ENCODE results near the gene MRM1.

MRM1 gene

GRCh38 chr17:36597866-36598777 lies 3.3 kb upstream of the MRM1 start:
- no peaks in the 10 kb centered on the region for H3F3A ChIP-seq (ENCODE audit: insufficient read depth, low read length)
- no peaks in the 10 kb centered on the region for H4K20me1 ChIP-seq (ENCODE audit: insufficient read depth, low read length)
- H3K79me2 ChIP-seq (ENCODE audit: insufficient read depth, low read length), result no peaks in the 10 kb centered on the region
- no peak overlapping the region for H3K4me3 ChIP-seq (ENCODE audit: low read depth, low read length, poor library complexity, severe bottlenecking)
- H2AFZ ChIP-seq (ENCODE audit: low read length), result no peak overlapping the region
- H3K4me1 ChIP-seq (ENCODE audit: insufficient read depth, low read length, severe bottlenecking), result peaks cover 16% of the 10 kb centered on the region
- H3K36me3 ChIP-seq (ENCODE audit: insufficient read depth, low read length), result no peaks in the 10 kb centered on the region; the same call in 1 of the 2 replicates
- no peaks in the 10 kb centered on the region for H3K9me2 ChIP-seq (ENCODE audit: low read depth, low read length)
- no peak overlapping the region for H3K27ac ChIP-seq (ENCODE audit: low read depth, low read length, poor library complexity, severe bottlenecking)
- H3K9me3 ChIP-seq (ENCODE audit: low read length), result no peaks in the 10 kb centered on the region
- no peaks in the 10 kb centered on the region for H3K27me3 ChIP-seq (ENCODE audit: insufficient read depth, low read length)
- TF ChIP-seq CTCF (IDR thresholded peaks at IDR 0.05; ENCODE audit: low read length) (no peak), EZH2 (IDR thresholded peaks at IDR 0.05; ENCODE audit: borderline replicate concordance, low read length) (no peak)
- H3K9ac ChIP-seq (ENCODE audit: low read length), result no peak overlapping the region
- no peak overlapping the region for H3K4me2 ChIP-seq (ENCODE audit: low read length)

- Histone ChIP-seq H3K36me3 (ENCODE audit: insufficient read depth, low read length) (no peaks in the 10 kb centered on the region; the same call in 1 of the 2 replicates), H3K79me2 (ENCODE audit: insufficient read depth, low read length) (no peaks in the 10 kb centered on the region), H2AFZ (ENCODE audit: low read length) (no peak overlapping the region), H3K4me1 (ENCODE audit: insufficient read depth, low read length, severe bottlenecking) (peaks cover 23% of the 10 kb centered on the region), H3K27ac (ENCODE audit: low read depth, low read length, poor library complexity, severe bottlenecking) (no peak overlapping the region), H3K27me3 (ENCODE audit: insufficient read depth, low read length) (no peaks in the 10 kb centered on the region), H3F3A (ENCODE audit: insufficient read depth, low read length) (no peaks in the 10 kb centered on the region), H3K4me2 (ENCODE audit: low read length) (no peak overlapping the region), H3K9ac (ENCODE audit: low read length) (no peak overlapping the region), H3K9me3 (ENCODE audit: low read length) (no peaks in the 10 kb centered on the region), H4K20me1 (ENCODE audit: insufficient read depth, low read length) (no peaks in the 10 kb centered on the region), H3K4me3 (ENCODE audit: low read depth, low read length, poor library complexity, severe bottlenecking) (no peak overlapping the region), H3K9me2 (ENCODE audit: low read depth, low read length) (no peaks in the 10 kb centered on the region)
- TF ChIP-seq EZH2 (IDR thresholded peaks at IDR 0.05; ENCODE audit: borderline replicate concordance, low read length) (no peak), CTCF (IDR thresholded peaks at IDR 0.05; ENCODE audit: low read length) (no peak)
These were observed 2.4 kb upstream of the MRM1 start for GRCh38 chr17:36598951-36599401.

DNA sequence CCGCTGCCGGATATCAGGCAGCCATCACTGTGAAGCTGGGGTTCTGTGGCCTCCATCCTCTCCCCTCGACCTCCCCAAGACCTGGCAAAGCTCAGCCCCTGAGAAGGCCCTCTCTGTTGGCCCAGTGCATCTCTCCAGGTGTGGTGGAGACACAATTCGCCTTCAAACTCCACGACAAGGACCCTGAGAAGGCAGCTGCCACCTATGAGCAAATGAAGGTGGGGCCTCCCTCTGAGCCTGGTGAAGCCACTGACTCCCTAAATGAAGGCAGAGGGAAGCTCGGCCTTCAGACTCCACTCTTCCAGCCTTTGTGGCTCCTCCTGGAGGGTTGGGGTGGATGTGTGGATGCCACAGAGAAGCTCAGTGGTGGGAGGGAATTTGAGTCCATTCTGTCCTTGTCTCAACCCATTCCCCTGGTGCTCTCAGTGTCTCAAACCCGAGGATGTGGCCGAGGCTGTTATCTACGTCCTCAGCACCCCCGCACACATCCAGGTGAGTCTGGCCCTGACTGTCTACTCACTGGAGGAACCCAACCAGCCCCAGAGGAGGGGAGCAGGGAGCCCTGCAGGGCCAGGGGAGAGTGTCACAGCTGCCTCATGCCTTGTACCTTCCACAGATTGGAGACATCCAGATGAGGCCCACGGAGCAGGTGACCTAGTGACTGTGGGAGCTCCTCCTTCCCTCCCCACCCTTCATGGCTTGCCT lies 1.7 kb upstream of the MRM1 start:
- Histone ChIP-seq H3K27ac (ENCODE audit: low read depth, low read length, poor library complexity, severe bottlenecking) (no peak overlapping the region), H3K4me3 (ENCODE audit: low read depth, low read length, poor library complexity, severe bottlenecking) (no peak overlapping the region), H3K36me3 (ENCODE audit: insufficient read depth, low read length) (no peaks in the 10 kb centered on the region; the same call in 1 of the 2 replicates), H3K4me2 (ENCODE audit: low read length) (no peak overlapping the region), H3K4me1 (ENCODE audit: insufficient read depth, low read length, severe bottlenecking) (peaks cover 27% of the 10 kb centered on the region), H3K9me2 (ENCODE audit: low read depth, low read length) (no peaks in the 10 kb centered on the region), H3F3A (ENCODE audit: insufficient read depth, low read length) (no peaks in the 10 kb centered on the region), H2AFZ (ENCODE audit: low read length) (no peak overlapping the region), H3K27me3 (ENCODE audit: insufficient read depth, low read length) (no peaks in the 10 kb centered on the region), H3K9ac (ENCODE audit: low read length) (no peak overlapping the region), H3K79me2 (ENCODE audit: insufficient read depth, low read length) (no peaks in the 10 kb centered on the region), H3K9me3 (ENCODE audit: low read length) (no peaks in the 10 kb centered on the region), H4K20me1 (ENCODE audit: insufficient read depth, low read length) (no peaks in the 10 kb centered on the region)
- TF ChIP-seq CTCF (IDR thresholded peaks at IDR 0.05; ENCODE audit: low read length) (no peak), EZH2 (IDR thresholded peaks at IDR 0.05; ENCODE audit: borderline replicate concordance, low read length) (no peak)
